GM21515 (cell line): Measurements from ENCODE around the gene TMEM87B.

ENCODE experiments used
- ATAC-seq: cut with Tn5 transposase; IDR thresholded peaks from one replicate; pipeline ENCODE4 v1.9.1; 2021; ENCODE audit not compliant: unreplicated experiment

Gene TMEM87B

DNA sequence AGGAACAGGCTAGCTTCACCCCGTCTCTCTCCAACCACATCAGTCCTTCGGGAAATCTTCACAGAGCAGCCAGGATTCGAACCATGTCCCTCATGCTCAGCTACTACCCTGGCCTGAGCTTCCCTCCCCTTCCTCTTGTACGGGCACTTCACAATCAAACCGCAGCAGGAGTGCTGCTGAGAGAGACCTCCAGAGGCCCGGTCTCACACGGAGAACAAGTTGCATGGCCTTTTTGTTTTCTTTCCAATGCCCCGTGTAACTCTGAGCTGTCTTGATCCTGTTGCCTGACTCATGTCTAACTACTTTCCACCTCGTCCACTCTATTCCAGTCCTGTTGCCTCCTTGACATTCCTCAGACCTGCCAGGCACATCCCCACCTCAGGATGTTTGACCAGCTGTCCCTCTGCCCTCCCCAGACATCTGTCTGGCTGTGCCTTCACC lies 108.5 kb downstream of the TMEM87B start:
- ATAC-seq, result no peak

DNA sequence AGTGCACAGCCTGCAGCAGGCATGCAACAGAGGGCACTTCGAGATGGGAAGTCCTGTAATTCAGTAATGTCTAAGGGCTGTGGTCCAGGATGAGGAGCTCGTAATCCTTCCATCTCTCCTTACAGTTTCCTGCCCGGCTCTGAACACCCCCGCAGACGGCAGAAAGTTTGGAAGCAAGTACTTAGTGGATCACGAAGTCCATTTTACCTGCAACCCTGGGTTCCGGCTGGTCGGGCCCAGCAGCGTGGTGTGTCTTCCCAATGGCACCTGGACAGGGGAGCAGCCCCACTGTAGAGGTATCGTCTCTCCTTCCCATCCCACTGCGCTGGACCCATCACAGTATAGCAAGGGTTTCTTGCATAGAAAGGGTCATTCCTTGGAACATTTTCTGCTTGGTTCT lies 109.8 kb downstream of the TMEM87B start:
- no peak for ATAC-seq

DNA sequence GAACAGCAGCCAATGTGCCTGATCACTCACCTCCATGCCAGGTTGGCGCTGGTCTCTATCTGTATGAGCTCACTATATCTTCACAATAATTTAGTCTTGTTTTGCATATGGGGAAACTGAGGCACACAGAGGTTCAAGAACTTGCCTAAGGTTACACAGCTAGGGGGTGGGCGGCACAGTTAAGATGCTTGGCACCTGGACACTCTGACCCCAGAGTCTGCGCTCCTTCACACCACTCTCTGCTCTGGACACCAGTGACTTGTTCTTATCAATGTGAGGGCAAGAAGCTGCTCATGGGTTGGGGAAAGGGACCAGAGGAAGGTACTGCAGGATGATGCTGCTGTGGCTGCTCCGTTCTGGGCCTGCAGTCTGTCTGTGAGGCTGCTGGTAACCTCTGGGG lies 110.2 kb downstream of the TMEM87B start:
- ATAC-seq, result no peak

DNA sequence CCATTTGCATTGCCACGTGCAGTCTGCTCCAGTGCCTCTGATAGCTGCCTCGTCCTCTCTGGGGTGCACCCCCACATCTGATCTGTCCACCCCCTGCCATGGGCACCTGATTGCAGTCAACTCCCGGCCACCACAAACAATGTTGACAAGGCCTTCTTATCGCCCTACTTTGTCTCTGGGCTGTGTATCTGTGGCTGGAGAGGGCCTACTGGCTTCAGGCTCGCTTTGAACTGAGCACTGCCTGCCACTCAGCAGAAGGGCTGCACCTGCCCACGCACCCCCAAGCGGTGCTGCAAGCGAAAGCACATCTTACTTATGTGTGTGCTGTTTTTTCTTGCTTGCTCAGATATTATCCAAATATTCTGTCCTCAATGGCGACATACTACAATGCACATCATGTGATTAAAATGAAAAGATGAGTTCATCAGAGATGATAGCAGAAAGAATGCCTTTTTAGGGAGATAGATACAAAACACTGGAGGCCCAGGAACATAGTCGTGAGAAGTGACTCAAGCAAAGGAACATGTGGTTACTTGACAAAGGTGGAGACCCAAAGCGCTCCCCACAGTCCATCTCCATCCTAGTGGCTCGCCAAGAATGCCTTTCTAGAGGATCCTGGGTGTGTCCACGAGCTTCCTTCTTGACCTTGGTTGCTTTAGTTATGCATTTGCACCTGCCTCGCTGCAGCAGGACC lies 111.9 kb downstream of the TMEM87B start:
- ATAC-seq, result no peak

DNA sequence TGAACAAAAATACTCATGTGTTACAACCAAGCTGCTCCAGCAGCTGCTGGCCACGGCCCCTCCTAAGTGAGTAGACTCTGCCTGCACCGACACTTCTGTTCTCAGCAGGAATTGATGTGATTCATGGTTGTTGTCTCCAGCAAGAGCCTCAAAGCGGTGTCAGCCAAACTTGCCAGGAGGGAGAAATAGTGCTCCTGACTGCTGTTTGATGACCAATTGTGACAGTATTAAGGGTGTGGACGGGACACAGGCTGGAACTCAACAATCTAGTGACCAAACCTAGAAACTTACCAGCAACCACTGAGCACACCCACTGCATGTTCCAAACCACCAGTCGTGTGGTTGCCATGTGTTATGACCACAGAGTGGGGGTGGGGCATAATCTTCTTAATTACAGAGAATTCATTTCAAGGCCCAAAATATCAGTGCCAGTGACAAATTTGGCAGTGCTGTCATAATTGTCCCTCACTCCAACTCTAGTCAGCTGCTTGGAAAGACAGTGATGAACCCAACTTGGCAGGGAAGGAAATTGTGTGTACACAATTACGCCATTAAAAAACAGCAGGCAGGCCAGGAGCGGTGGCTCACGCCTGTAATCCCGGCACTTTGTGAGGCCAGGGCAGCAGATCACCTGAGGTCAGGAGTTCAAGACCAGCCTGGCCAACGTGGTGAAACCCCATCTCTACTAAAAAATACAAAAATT lies 113.5 kb downstream of the TMEM87B start:
- no peak for ATAC-seq
